Thymus (tissue), 11 donors: ENCODE measurements around the gene KDELR1. TPM values are rescaled to one million over a fixed set of nuclear protein-coding genes. Genes with fewer than 3 reads are reported as not detected.
"Not testable (repeated sequence)": the region's sequence is repeated elsewhere in the genome, so short reads cannot be mapped to it uniquely, and the experiment has no call there.

Experiments
- DNase-seq, 9 donors: peaks; one replicate each; pipeline ENCODE4 v3.0.0-alpha.2; 2013; ENCODE audit warnings: low spot score in 9 of 9, low read depth in 6 of 9, missing footprints in 1 of 9
- H3K27ac ChIP-seq, 2 donors: one replicate each; pipeline ENCODE4 v1.5.1; 2013; ENCODE audit warnings: control low read depth in 1 of 2, low read depth in 1 of 2, low read length in 1 of 2, mild to moderate bottlenecking in 1 of 2, moderate library complexity in 1 of 2
- H3K27me3 ChIP-seq, 2 donors: one replicate each; pipeline ENCODE4 v1.5.1; 2013; ENCODE audit warnings: low read length in 1 of 2; ENCODE audit not compliant: control insufficient read depth in 2 of 2, insufficient read depth in 1 of 2
- H3K36me3 ChIP-seq, 2 donors: one replicate each; pipeline ENCODE4 v1.5.1; 2013; ENCODE audit warnings: low read length in 1 of 2, mild to moderate bottlenecking in 1 of 2, moderate library complexity in 1 of 2; ENCODE audit not compliant: control insufficient read depth in 2 of 2, insufficient read depth in 2 of 2
- H3K4me1 ChIP-seq, 2 donors: one replicate each; pipeline ENCODE4 v1.5.1; 2013; ENCODE audit warnings: low read length in 2 of 2; ENCODE audit not compliant: control insufficient read depth in 2 of 2, insufficient read depth in 2 of 2
- H3K4me3 ChIP-seq, 2 donors: one replicate each; pipeline ENCODE4 v1.5.1; 2013; ENCODE audit warnings: low read length in 2 of 2, control low read depth in 1 of 2, mild to moderate bottlenecking in 1 of 2
- H3K9me3 ChIP-seq, 2 donors: one replicate each; pipeline ENCODE4 v1.5.1; 2013; ENCODE audit warnings: low read length in 1 of 2, mild to moderate bottlenecking in 1 of 2; ENCODE audit not compliant: control insufficient read depth in 2 of 2, insufficient read depth in 1 of 2
- WGBS: extraction: QIAGEN DNeasy Blood & Tissue Kit; methylation state at CpG from one replicate; pipeline ENCODE4 v1.1.7; 2013; 5-methylcytosine and 5-hydroxymethylcytosine counted together
- polyA plus RNA-seq: library from polyadenylated mRNA; stranded (reverse); fragments of 200-250 nt; gene quantifications from one replicate; pipeline ENCODE4 v1.2.3, GENCODE V29; 2013
- total RNA-seq: library from RNA; stranded (reverse); fragments of 120-200 nt; gene quantifications from one replicate; pipeline ENCODE4 v1.2.4, GENCODE V29; 2013
- donor health status: healthy.

The KDELR1 gene
- total and polyA plus RNA-seq, 2 donors = 20.7 to 81.0 TPM

GRCh38 chr19:48395170-48395455 is 3.8 kb upstream of the KDELR1 start:
- Histone ChIP-seq H3K27ac (no peak overlapping the region), H3K27me3 (peaks cover 70 to 83% of the 10 kb centered on the region in 2 donors)

GRCh38 chr19:48394331-48395169 is 3.2 kb upstream of the KDELR1 start:
- Histone ChIP-seq H3K27me3 (peaks cover 69 to 78% of the 10 kb centered on the region in 2 donors), H3K9me3 (peaks cover 1 to 5% of the 10 kb centered on the region in 2 donors), H3K4me1 (peaks cover 11 to 31% of the 10 kb centered on the region in 2 donors), H3K36me3 (peaks cover 0 to under 1% of the 10 kb centered on the region in 2 donors), H3K4me3 (no peak overlapping the region), H3K27ac (no peak overlapping the region)
- 8% methylated on average over 38 of the region's 38 CpGs for WGBS
- no peak for DNase-seq

More at GRCh38 chr19:48395170-48395455, 3.8 kb upstream of the KDELR1 start:
- Histone ChIP-seq H3K4me3 (no peak overlapping the region), H3K36me3 (no peaks in the 10 kb centered on the region), H3K9me3 (peaks cover 1 to 5% of the 10 kb centered on the region in 2 donors), H3K4me1 (peaks cover 10 to 31% of the 10 kb centered on the region in 2 donors)
- 18% methylated on average over 6 of the region's 6 CpGs for WGBS
- no peak for DNase-seq

- Histone ChIP-seq H3K27me3 (peaks cover 64 to 70% of the 10 kb centered on the region in 2 donors), H3K9me3 (peaks cover 0 to under 1% of the 10 kb centered on the region in 2 donors), H3K4me3 (peak within 1 kb of the TSS in 1 of 2 donors; percentile 9), H3K4me1 (peaks cover 11 to 31% of the 10 kb centered on the region in 2 donors), H3K36me3 (peaks cover 3 to 4% of the 10 kb centered on the region in 2 donors), H3K27ac (no peak within 1 kb of the TSS)
- no peak for DNase-seq
- 2% methylated on average over 40 of the region's 40 CpGs for WGBS
These were observed 2.4 kb upstream of the KDELR1 start, which contains the start of gene GRIN2D for GRCh38 chr19:48393559-48394330. Gene GRIN2D (plus strand): TSS chr19:48393668. CDS start chr19:48398393, 4,725 bp downstream.

GRCh38 chr19:48392860-48393558 is 1.7 kb upstream of the KDELR1 start:
- 94% methylated on average over 15 of the region's 15 CpGs for WGBS
- Histone ChIP-seq H3K27ac (no peak overlapping the region), H3K4me3 (no peak overlapping the region), H3K36me3 (peaks cover 8% of the 10 kb centered on the region in 2 donors), H3K4me1 (peaks cover 9 to 29% of the 10 kb centered on the region in 2 donors), H3K27me3 (peaks cover 57 to 65% of the 10 kb centered on the region in 2 donors), H3K9me3 (no peaks in the 10 kb centered on the region)
- no peak for DNase-seq

GRCh38 chr19:48392006-48392344 is 624 bp upstream of the KDELR1 start:
- not testable (repeated sequence) for H3K27ac ChIP-seq, H3K4me3 ChIP-seq, H3K9me3 ChIP-seq, DNase-seq
- WGBS = 66% methylated on average over 1 of the region's 1 CpG
- Histone ChIP-seq H3K27me3 (peaks cover 48 to 55% of the 10 kb centered on the region in 2 donors), H3K36me3 (peaks cover 14 to 18% of the 10 kb centered on the region in 2 donors), H3K4me1 (peaks cover 5 to 19% of the 10 kb centered on the region in 2 donors)

GRCh38 chr19:48390188-48391099 is 907 bp downstream of the KDELR1 start:
- H3K4me3 ChIP-seq = peak overlapping the region; percentile 93 to 96
- peak overlapping the region; percentile 70 to 76 for H3K27ac ChIP-seq
- no peaks in the 10 kb centered on the region for H3K9me3 ChIP-seq
- H3K4me1 ChIP-seq = peaks cover 5 to 19% of the 10 kb centered on the region in 2 donors
- H3K36me3 ChIP-seq = peaks cover 22 to 32% of the 10 kb centered on the region in 2 donors
- DNase-seq = peak in 7 of 9 donors; percentile 15 to 72 (median 48)
- peaks cover 32 to 40% of the 10 kb centered on the region in 2 donors for H3K27me3 ChIP-seq
- WGBS = 9% methylated on average over 24 of the region's 24 CpGs

- 100% methylated on average over 3 of the region's 3 CpGs for WGBS
- no peak for DNase-seq
- Histone ChIP-seq H3K27me3 (peaks cover 0 to 5% of the 10 kb centered on the region in 2 donors), H3K4me1 (peaks cover 5 to 9% of the 10 kb centered on the region in 2 donors), H3K4me3 (no peak overlapping the region), H3K9me3 (no peaks in the 10 kb centered on the region), H3K36me3 (peaks cover 52 to 65% of the 10 kb centered on the region in 2 donors), H3K27ac (no peak overlapping the region)
These were observed 4.4 kb downstream of the KDELR1 start for GRCh38 chr19:48386981-48387380.

- Histone ChIP-seq H3K4me3 (no peak overlapping the region), H3K4me1 (peaks cover 4 to 5% of the 10 kb centered on the region in 2 donors), H3K36me3 (peaks cover 61 to 73% of the 10 kb centered on the region in 2 donors), H3K9me3 (no peaks in the 10 kb centered on the region), H3K27ac (no peak overlapping the region), H3K27me3 (no peaks in the 10 kb centered on the region)
- 90% methylated on average over 7 of the region's 7 CpGs for WGBS
- DNase-seq = no peak
These were observed 5.8 kb downstream of the KDELR1 start for GRCh38 chr19:48385461-48386087.
